SK-N-MC (cell line): ENCODE measurements around the gene MTMR3.

Experiments used
- DNase-seq: peaks from one replicate; pipeline ENCODE4 v3.0.0-alpha.2; 2011; ENCODE audit warnings: low read depth, low spot score
- H3K27ac ChIP-seq: fragments of 200-600 bp; sonication (generic); 2 replicates; pipeline ENCODE4 v1.5.1; 2016; ENCODE audit warnings: mixed run types
- H3K36me3 ChIP-seq: fragments of 200-600 bp; sonication (generic); 2 replicates; pipeline ENCODE4 v1.6.1; 2017; ENCODE audit warnings: antibody characterized with exemption, low read length, mixed read lengths; ENCODE audit not compliant: insufficient read depth
- H3K4me3 ChIP-seq: fragments of 200-600 bp; sonication (generic); 2 replicates; pipeline ENCODE4 v1.5.1; 2016
- H3K9ac ChIP-seq: fragments of 200-600 bp; sonication (generic); 2 replicates; pipeline ENCODE4 v1.8.0; 2017; ENCODE audit warnings: mixed run types, mixed read lengths; ENCODE audit not compliant: insufficient read length
- H3K9me3 ChIP-seq: fragments of 200-600 bp; sonication (generic); 2 replicates; pipeline ENCODE4 v1.6.1; 2017; ENCODE audit warnings: low read depth, mild to moderate bottlenecking, antibody characterized with exemption, low read length, moderate library complexity, mixed read lengths
- EZH2 ChIP-seq: fragments of 200-600 bp; sonication (generic); IDR thresholded peaks from one replicate; pipeline ENCODE4 v1.6.1; 2017; ENCODE audit warnings: antibody characterized with exemption
- FOXP2 ChIP-seq: optimal IDR thresholded peaks from 2 replicates; pipeline ENCODE3; 2011; ENCODE audit warnings: mild to moderate bottlenecking, moderate library complexity; ENCODE audit not compliant: insufficient read depth; ENCODE audit errors: extremely low read length, control extremely low read depth
- POLR2AphosphoS5 ChIP-seq: IDR thresholded peaks from 2 replicates; pipeline ENCODE4 v1.6.1; 2012; ENCODE audit warnings: mild to moderate bottlenecking, low read depth, low read length, borderline replicate concordance

MTMR3 gene

DNA sequence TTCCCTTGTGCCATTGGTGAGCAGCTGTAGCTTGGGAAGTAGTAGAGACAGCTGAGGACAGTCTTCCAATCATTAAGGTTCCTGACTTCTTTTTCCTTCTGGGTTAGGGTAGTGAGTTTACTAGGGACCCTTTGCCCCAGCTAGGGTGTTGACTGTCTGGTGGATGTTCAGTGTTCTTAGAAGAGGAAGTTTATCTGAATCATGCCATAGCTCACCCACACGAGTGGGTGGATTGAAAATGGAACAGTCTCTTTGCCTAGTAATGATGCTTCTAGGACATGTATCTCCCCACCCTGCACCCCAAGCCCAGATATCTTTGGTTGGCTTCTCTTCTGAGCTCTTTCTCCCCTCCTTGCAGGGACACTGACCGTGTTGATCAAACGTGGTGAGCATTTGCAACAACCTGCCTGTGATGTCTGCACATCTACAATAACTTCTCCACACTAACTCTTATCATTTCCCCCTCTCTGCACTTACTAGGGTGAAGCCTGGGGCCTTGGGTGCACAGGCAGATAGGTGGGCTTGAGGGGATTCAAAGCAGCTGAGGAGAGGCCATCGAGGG, 140.2 kb downstream of the MTMR3 start:
- Histone ChIP-seq H3K4me3 (no peak overlapping the region), H3K9me3 (no peaks in the 10 kb centered on the region), H3K27ac (no peak overlapping the region), H3K9ac (no peak overlapping the region), H3K36me3 (peaks cover 15% of the 10 kb centered on the region; the same call in 1 of the 2 replicates)
- no peak for TF ChIP-seq EZH2
- TF ChIP-seq POLR2AphosphoS5: no peak
- TF ChIP-seq FOXP2: no peak
- no peak for DNase-seq

DNA sequence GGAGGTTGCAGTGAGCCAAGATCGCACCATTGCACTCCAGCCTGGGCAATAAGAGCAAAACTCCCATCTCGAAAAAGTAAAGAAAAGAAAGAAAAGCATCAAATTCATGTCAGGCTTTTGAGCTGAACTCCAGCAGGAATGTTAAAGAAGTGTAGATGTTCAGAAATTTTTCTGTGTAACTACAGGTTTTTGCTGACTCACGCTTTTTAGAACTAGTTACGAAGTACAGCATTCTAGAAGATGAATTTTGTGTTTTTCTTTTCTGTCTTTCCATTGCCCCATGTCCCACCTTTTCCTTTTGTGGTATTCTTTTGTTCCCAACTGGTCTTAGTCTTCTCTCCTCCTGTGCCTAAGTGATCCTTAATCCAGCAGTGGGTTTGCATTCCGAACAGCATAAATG, 141.3 kb downstream of the MTMR3 start:
- Histone ChIP-seq H3K9ac (no peak overlapping the region), H3K9me3 (no peaks in the 10 kb centered on the region), H3K4me3 (no peak overlapping the region), H3K36me3 (peaks cover 15% of the 10 kb centered on the region; the same call in 1 of the 2 replicates), H3K27ac (no peak overlapping the region)
- TF ChIP-seq FOXP2 (no peak), POLR2AphosphoS5 (no peak), EZH2 (no peak)
- no peak for DNase-seq

- no peak overlapping the region for H3K27ac ChIP-seq
- H3K9me3 ChIP-seq: no peaks in the 10 kb centered on the region
- no peak for DNase-seq
- TF ChIP-seq EZH2 (no peak), FOXP2 (no peak), POLR2AphosphoS5 (no peak)
- no peak overlapping the region for H3K4me3 ChIP-seq
- H3K9ac ChIP-seq: no peak overlapping the region
- H3K36me3 ChIP-seq: peaks cover 15% of the 10 kb centered on the region; the same call in 1 of the 2 replicates
Observed at GRCh38 chr22:30025221-30025620, 142.2 kb downstream of the MTMR3 start.

- H3K9ac ChIP-seq: no peak overlapping the region
- no peak for DNase-seq
- H3K4me3 ChIP-seq: no peak overlapping the region
- no peaks in the 10 kb centered on the region for H3K9me3 ChIP-seq
- H3K36me3 ChIP-seq: peaks cover 12% of the 10 kb centered on the region; the same call in 1 of the 2 replicates
- H3K27ac ChIP-seq: no peak overlapping the region
- no peak for TF ChIP-seq FOXP2
- TF ChIP-seq EZH2: no peak
- no peak for TF ChIP-seq POLR2AphosphoS5
Observed at GRCh38 chr22:30026756-30027155, 143.8 kb downstream of the MTMR3 start.

GRCh38 chr22:30027169-30027568, 144.2 kb downstream of the MTMR3 start:
- Histone ChIP-seq H3K9me3 (no peaks in the 10 kb centered on the region), H3K36me3 (peaks cover 12% of the 10 kb centered on the region; the same call in 1 of the 2 replicates), H3K4me3 (no peak overlapping the region), H3K9ac (no peak overlapping the region), H3K27ac (no peak overlapping the region)
- DNase-seq: no peak
- no peak for TF ChIP-seq FOXP2
- no peak for TF ChIP-seq POLR2AphosphoS5
- no peak for TF ChIP-seq EZH2

- peaks cover 12% of the 10 kb centered on the region; the same call in 1 of the 2 replicates for H3K36me3 ChIP-seq
- H3K9me3 ChIP-seq: no peaks in the 10 kb centered on the region
- H3K4me3 ChIP-seq: no peak overlapping the region
- no peak overlapping the region for H3K9ac ChIP-seq
- no peak overlapping the region for H3K27ac ChIP-seq
- TF ChIP-seq EZH2 (no peak), POLR2AphosphoS5 (no peak), FOXP2 (no peak)
- DNase-seq: no peak
Observed at GRCh38 chr22:30027791-30028190, 144.8 kb downstream of the MTMR3 start.

DNA sequence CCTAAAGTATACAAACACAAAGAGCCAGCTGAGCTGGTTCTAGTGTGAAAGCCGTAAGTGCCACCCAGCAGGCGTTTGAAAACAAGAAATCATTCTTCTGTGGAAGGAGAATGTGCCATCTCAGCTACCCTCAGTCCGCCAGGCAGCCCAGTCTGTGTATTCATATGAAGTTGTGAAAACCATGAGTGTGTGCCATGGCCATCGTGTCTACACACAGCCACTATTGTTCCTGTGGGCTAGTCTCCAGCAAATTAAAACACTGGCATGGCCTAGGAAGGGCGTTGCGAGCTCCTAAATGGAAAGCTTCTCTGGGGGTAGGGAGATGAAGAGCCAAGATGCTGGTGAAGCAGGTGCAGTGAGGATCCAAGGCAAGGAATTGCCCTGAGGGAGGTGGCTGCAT, 145.8 kb downstream of the MTMR3 start:
- no peak for TF ChIP-seq EZH2
- TF ChIP-seq FOXP2: no peak
- TF ChIP-seq POLR2AphosphoS5: no peak
- Histone ChIP-seq H3K27ac (no peak overlapping the region), H3K9me3 (no peaks in the 10 kb centered on the region)

GRCh38 chr22:30029512-30029911, 146.5 kb downstream of the MTMR3 start:
- TF ChIP-seq EZH2: no peak
- no peak for TF ChIP-seq FOXP2
- TF ChIP-seq POLR2AphosphoS5: no peak
- Histone ChIP-seq H3K9me3 (no peaks in the 10 kb centered on the region), H3K4me3 (no peak overlapping the region), H3K36me3 (peaks cover 12% of the 10 kb centered on the region; the same call in 1 of the 2 replicates), H3K9ac (no peak overlapping the region), H3K27ac (no peak overlapping the region)
- DNase-seq: no peak

More for the DNA sequence above, 145.8 kb downstream of the MTMR3 start:
- DNase-seq: no peak
- Histone ChIP-seq H3K36me3 (peaks cover 12% of the 10 kb centered on the region; the same call in 1 of the 2 replicates), H3K9ac (no peak overlapping the region), H3K4me3 (no peak overlapping the region)

GRCh38 chr22:30030329-30030728, 147.4 kb downstream of the MTMR3 start:
- no peak for DNase-seq
- Histone ChIP-seq H3K9me3 (no peaks in the 10 kb centered on the region), H3K36me3 (peaks cover 11% of the 10 kb centered on the region; the same call in 1 of the 2 replicates), H3K4me3 (no peak overlapping the region), H3K27ac (no peak overlapping the region), H3K9ac (no peak overlapping the region)
- TF ChIP-seq FOXP2: no peak
